22Rv1 (cell line): ENCODE data around the gene LRRC30.

Source experiments
- H3K27ac ChIP-seq: fragments of 450-650 bp; 2 replicates; pipeline ENCODE4 v1.5.1; 2017
- CTCF ChIP-seq: fragments of 450-650 bp; IDR thresholded peaks from 2 replicates; pipeline ENCODE4 v1.5.1; 2017; ENCODE audit warnings: mild to moderate bottlenecking
- ZFX ChIP-seq: fragments of 450-650 bp; IDR thresholded peaks from 2 replicates; pipeline ENCODE4 v1.6.1; 2017; ENCODE audit warnings: antibody characterized with exemption, borderline replicate concordance

LRRC30 gene

GRCh38 chr18:7273301-7273921, 42.5 kb downstream of the LRRC30 start:
- H3K27ac ChIP-seq, result no peak overlapping the region
- TF ChIP-seq CTCF, result no peak
- no peak for TF ChIP-seq ZFX

- no peak for TF ChIP-seq ZFX
- TF ChIP-seq CTCF, result no peak
These were observed 50.7 kb downstream of the LRRC30 start for GRCh38 chr18:7281579-7281978.

More at GRCh38 chr18:7281579-7281978, 50.7 kb downstream of the LRRC30 start:
- H3K27ac ChIP-seq, result no peak overlapping the region
